WTC11 (cell line): Measurements from ENCODE around the gene NUDT14.

Source experiments
- ATF1 ChIP-seq: sonication (generic); formaldehyde crosslinking; IDR thresholded peaks from 2 replicates; pipeline ENCODE4 v1.8.1; 2023; ENCODE audit warnings: mild to moderate bottlenecking, moderate library complexity, missing genetic modification reagents
- CREB1 ChIP-seq: sonication (generic); formaldehyde crosslinking; IDR thresholded peaks from 2 replicates; pipeline ENCODE4 v1.8.0; 2023; ENCODE audit warnings: mild to moderate bottlenecking, missing genetic modification reagents
- CTCF ChIP-seq: fragments of 200-600 bp; IDR thresholded peaks from 2 replicates; pipeline ENCODE4 v1.8.0; 2022; ENCODE audit warnings: antibody characterized with exemption
- RELA ChIP-seq: sonication (generic); formaldehyde crosslinking; IDR thresholded peaks from 2 replicates; pipeline ENCODE4 v1.8.1; 2022; ENCODE audit warnings: missing genetic modification reagents, mild to moderate bottlenecking, borderline replicate concordance
- TP53 ChIP-seq: sonication (generic); formaldehyde crosslinking; IDR thresholded peaks from 2 replicates; pipeline ENCODE4 v1.8.1; 2023; ENCODE audit warnings: mild to moderate bottlenecking, missing genetic modification reagents

GRCh38 chr14:105213361-105213760, 32.2 kb upstream of the NUDT14 start:
- no peak for TF ChIP-seq CREB1 (CRISPR knock-in tag)
- no peak for TF ChIP-seq CTCF
- TF ChIP-seq ATF1 (CRISPR knock-in tag) = no peak
- TF ChIP-seq TP53 (CRISPR knock-in tag) = no peak
- TF ChIP-seq RELA (CRISPR knock-in tag) = no peak
